Measurements from ENCODE around the gene PTGFRN.

DNA sequence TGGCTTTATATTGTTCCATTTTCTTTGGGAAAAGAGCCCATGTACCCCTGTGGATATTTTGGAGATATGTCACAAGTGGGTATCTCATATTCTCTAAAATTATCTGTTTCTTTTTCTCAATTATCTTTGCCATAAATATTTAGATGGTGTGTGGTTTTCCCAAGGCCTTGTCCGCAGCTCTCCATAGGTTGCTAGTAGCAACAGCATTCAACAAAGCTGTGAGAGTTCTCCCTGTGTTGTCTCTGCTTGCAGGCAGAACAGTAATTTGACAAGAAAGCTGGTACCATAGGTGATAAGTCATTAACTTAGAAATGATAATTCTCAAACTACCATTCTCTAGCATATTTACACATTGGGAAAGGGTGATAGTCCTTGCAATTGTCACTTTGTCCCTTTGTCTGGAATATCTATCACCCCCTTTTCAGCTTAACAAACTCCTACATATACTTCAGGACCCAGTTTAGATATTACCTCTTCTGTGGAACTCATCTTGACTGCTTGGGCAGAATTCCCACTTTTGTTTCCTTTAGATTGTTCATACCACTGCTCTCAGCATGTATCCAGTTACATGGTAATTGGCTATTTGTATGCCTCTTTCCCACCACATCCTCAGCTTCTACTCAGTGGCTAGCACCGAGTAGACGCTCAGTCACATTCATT is 100.7 kb downstream of the PTGFRN start:
- TF ChIP-seq, protein P1, sequence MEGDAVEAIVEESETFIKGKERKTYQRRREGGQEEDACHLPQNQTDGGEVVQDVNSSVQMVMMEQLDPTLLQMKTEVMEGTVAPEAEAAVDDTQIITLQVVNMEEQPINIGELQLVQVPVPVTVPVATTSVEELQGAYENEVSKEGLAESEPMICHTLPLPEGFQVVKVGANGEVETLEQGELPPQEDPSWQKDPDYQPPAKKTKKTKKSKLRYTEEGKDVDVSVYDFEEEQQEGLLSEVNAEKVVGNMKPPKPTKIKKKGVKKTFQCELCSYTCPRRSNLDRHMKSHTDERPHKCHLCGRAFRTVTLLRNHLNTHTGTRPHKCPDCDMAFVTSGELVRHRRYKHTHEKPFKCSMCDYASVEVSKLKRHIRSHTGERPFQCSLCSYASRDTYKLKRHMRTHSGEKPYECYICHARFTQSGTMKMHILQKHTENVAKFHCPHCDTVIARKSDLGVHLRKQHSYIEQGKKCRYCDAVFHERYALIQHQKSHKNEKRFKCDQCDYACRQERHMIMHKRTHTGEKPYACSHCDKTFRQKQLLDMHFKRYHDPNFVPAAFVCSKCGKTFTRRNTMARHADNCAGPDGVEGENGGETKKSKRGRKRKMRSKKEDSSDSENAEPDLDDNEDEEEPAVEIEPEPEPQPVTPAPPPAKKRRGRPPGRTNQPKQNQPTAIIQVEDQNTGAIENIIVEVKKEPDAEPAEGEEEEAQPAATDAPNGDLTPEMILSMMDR (conservative IDR thresholded peaks at IDR 0.05): no peak
- no peak for TF ChIP-seq ZFX (IDR thresholded peaks at IDR 0.05)

Data from C4-2B (cell line).